ENCODE data around the gene GAL3ST2. TPM values are rescaled to one million over a fixed set of nuclear protein-coding genes. Genes with fewer than 3 reads are reported as not detected.
"Not testable (repeated sequence)": the region's sequence is repeated elsewhere in the genome, so short reads cannot be mapped to it uniquely, and the experiment has no call there.

GAL3ST2 gene
- total RNA-seq, 1 donor from 2014 or later, result not detected

DNA sequence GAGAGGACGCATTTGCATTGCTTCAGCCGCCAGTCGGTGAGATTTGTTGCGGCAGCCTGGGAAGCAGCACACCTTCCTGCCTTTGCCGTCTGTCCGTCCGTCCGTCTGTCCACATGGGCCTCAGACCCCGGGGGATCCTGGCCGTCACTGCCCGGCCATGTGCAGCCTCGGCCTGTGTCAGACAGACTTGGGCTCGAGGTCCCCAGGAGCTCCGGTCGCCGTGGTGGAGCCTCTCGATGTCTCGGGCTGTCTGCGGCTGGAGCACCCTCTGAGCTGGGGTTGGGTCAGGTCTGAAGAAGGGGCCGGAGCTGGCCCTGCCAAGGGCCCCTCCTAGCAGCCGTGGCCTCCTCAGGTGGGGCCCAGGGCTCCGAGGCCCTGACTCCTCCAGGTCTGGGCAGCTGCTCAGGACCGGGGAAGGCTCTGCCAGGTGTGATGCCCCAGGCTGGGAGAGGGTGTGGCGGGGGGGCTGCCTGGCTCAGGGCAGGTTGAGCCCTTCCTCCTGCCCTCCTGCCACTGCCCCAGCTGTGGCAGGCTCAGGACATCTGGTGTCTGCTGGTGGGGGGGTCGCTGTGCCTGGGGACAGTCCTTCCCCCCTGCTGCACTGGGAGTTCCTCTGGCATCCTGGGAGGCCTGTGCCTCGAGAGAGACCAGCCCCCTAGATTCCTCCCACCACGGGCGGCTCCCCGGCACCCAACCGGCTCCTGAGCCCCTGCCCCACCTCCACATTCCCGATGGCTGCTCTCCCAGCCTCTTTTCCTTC, 44.2 kb downstream of the GAL3ST2 start:
- no peak for DNase-seq

DNA sequence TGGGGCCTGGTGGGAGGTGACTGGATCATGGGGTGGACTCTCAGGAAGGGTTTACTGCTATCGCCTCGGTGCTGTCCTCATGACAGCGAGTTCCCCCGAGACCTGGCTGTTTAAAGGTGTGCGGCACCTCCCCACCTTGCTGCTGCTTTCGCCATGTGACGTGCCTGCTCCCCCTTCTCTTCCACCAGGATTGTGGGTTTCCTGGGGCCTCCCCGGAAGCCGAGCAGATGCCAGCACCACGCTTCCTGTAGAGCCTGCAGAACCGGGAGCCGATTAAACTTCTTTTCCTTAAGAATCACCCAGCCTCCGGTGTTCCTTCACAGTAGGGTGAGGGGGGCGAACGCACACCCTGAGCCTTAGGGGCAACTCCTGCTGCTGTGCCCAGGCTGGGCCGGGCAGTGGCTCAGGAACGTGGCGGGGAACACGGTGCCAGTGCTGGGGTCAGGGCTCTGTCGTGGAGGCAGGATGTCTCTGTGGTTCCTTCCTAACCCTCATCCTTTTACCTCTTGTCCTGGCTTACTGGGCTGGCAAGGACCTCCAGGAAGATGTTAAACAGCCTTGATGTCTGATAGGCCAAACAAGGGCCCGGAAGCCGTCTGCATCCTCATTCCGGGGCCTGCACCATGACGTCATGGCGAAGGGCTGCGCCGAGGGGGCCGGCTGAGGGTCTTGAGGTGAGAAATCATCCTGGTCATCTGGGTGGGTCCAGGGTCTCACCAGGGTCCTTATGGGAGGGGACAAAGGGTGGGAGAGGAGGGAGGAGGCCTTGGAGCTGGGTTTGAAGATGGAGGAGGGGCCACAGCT, 45.0 kb downstream of the GAL3ST2 start:
- DNase-seq, result peak; percentile 20

DNA sequence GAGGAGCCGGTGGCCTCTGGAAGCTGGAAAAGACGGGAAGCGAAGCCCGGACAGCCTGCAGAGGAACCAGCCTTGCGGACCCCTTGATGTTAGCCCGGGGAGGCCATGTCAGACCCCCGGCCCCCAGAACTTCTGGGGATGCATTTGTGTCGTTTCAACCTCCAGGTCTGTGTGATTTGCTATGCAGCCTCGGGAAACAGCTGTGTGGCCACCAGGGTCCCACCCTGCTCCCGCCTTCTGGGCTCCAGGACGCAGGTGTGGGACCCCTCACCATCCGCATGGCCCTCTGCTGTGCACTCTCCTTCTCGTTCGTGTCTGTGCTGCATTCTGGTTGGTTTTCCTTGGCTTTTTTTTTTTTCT, 45.6 kb downstream of the GAL3ST2 start:
- DNase-seq, result no peak

- DNase-seq, result not testable (repeated sequence)
Observed at GRCh38 chr2:241823531-241824437, 47.2 kb downstream of the GAL3ST2 start.

GRCh38 chr2:241827394-241827793, 50.8 kb downstream of the GAL3ST2 start:
- DNase-seq, result no peak

- DNase-seq, result peak; percentile 25
Observed at GRCh38 chr2:241833101-241833663, 56.6 kb downstream of the GAL3ST2 start.

- DNase-seq, result not testable (repeated sequence)
Observed at GRCh38 chr2:241833756-241834526, 57.3 kb downstream of the GAL3ST2 start.

DNA sequence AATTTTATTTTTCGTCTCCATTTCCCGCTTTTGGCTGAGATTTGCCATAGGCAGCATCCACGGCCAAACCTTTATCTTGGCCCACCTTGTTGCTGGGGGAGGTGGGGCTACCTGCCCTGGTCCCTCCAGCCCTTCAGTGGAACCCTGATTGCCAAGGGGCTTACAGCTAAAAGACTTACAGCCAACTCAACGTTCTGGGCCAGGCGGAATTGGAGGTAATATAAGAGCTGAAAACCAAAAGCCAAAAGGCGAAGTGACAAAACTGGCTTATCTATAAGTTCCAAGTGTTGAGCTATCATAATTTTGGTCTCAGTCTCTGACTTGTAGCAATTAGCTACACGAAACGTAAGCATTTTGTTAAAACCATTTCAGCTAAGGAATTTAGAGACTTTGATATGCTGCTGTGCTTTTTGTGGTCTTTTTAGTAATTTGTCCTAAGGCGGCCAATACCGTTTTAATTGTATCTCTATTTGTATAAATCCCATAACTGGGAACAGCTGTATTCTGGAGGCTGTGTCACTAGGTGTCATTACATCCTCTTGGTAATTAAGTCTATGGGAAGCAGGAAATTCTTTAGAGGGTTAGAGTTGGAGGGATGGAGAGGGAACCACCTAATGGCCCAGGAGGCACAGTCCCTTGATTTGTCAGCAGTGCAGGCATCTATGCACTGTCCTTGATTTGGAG, 58.0 kb downstream of the GAL3ST2 start:
- DNase-seq, result no peak

GRCh38 chr2:241835611-241836010, 59.0 kb downstream of the GAL3ST2 start:
- DNase-seq, result no peak

DNA sequence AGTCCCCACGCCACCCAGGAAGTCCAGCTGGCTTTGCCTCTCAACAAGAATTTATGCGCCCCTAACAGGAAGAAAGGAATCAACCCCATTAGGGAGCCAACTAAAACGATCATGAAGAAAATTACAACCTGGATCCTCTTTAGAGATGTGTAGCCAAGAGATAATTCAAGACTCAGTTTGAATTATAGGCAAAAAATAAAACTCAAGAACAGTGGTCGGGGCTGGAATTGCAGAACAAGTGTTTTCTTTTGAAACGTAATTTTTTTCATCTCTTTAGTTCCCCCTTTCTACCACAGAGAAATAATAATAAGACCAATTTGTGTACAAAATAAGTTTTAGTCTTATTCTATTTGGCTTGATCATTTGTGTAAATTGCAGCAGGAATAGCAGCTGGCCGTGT, 59.7 kb downstream of the GAL3ST2 start:
- no peak for DNase-seq

GRCh38 chr2:241837197-241837965, 60.8 kb downstream of the GAL3ST2 start:
- no peak for DNase-seq

GRCh38 chr2:241841181-241842066, 64.8 kb downstream of the GAL3ST2 start:
- DNase-seq, result no peak

- DNase-seq, result no peak
Observed at GRCh38 chr2:241842067-241842415, 65.4 kb downstream of the GAL3ST2 start.

- peak; percentile 37 for DNase-seq
Observed at GRCh38 chr2:241842620-241843211, 66.1 kb downstream of the GAL3ST2 start.

DNA sequence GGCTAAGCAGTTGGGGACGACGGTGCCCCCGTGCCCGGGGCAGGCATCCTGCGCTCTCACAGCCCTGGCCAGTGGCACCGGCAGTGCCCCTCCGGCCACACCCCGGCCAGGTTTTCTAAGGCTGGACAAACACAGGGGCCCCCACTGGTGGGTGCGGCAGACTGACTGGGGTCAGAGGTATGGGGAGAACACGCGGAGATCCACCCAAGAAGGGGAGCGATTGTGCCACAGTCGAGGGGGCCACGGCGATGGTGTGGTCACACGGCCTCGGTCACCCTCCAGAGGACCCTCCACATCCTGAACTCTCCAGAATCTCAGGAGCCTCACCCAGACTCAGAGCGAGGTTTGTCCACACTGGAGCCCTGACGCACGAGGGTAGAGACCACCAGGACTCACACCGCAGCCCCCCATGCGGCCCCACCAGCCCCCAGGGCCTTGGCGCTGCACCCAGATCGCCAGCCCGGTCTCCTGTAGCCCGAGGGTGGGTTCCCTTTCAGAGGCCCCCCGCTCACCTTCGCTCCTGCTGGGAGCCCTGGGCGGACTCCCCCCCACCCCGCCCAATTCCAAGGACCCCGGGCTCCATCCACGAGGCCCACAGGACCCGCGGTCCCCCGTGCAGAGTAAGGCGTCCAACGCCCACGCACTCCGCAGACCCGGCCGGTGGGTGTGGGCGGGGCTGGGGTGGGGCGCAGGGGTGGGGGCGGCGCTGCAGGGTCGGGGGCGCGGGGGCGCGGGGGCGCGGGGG, 66.9 kb downstream of the GAL3ST2 start:
- no peak for DNase-seq

GRCh38 chr2:241844066-241844728, 67.6 kb downstream of the GAL3ST2 start:
- peak; percentile 55 for DNase-seq

- DNase-seq, result no peak
Observed at GRCh38 chr2:241844831-241845578, 68.4 kb downstream of the GAL3ST2 start.
